OCI-LY7 (cell line): ENCODE results near the gene ERICH3.

Experiments used
- EZH2phosphoT487 ChIP-seq: fragments of 200-600 bp; sonication (generic); IDR thresholded peaks from 2 replicates; pipeline ENCODE4 v1.6.1; 2018; ENCODE audit warnings: low read depth, borderline replicate concordance, mild to moderate bottlenecking, mixed run types, antibody characterized with exemption, low read length, moderate library complexity, mixed read lengths
- TF ChIP-seq, protein P1 (sequence below): fragments of 200-600 bp; sonication (generic); conservative IDR thresholded peaks from 2 replicates; pipeline ENCODE4 v1.5.1; 2014; ENCODE audit warnings: mild to moderate bottlenecking, antibody characterized with exemption, low read length, moderate library complexity, mixed read lengths

GRCh38 chr1:74684301-74684700 is 10.7 kb upstream of the ERICH3 start:
- TF ChIP-seq, protein P1, sequence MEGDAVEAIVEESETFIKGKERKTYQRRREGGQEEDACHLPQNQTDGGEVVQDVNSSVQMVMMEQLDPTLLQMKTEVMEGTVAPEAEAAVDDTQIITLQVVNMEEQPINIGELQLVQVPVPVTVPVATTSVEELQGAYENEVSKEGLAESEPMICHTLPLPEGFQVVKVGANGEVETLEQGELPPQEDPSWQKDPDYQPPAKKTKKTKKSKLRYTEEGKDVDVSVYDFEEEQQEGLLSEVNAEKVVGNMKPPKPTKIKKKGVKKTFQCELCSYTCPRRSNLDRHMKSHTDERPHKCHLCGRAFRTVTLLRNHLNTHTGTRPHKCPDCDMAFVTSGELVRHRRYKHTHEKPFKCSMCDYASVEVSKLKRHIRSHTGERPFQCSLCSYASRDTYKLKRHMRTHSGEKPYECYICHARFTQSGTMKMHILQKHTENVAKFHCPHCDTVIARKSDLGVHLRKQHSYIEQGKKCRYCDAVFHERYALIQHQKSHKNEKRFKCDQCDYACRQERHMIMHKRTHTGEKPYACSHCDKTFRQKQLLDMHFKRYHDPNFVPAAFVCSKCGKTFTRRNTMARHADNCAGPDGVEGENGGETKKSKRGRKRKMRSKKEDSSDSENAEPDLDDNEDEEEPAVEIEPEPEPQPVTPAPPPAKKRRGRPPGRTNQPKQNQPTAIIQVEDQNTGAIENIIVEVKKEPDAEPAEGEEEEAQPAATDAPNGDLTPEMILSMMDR = no peak
- TF ChIP-seq EZH2phosphoT487 = no peak
